Omental fat pad (tissue), 4 donors: Measurements from ENCODE around the gene LSM14A. TPM values are rescaled to one million over a fixed set of nuclear protein-coding genes. Genes with fewer than 3 reads are reported as not detected.

ENCODE experiments used
- total RNA-seq, 4 donors: library from RNA; depleted of rRNA; stranded (reverse); fragments of >200 nt; gene quantifications; one replicate each; pipeline ENCODE4 v1.1.0, GENCODE V29; 2016

LSM14A gene
- total RNA-seq, 4 donors from 2014 or later: 63.0 to 128 (median 93.1) TPM

Other genes starting within 250 kb of the LSM14A start
- 10 to 100 TPM; 18.4 to 50.6 (median 31.7) TPM for gene GARRE1, start 82.0 kb downstream of the LSM14A start, total RNA-seq
- 100 to 1,000 TPM; 156 to 258 (median 211) TPM for gene GPI, start 192.7 kb downstream of the LSM14A start, total RNA-seq
- gene PDCD2L, start 231.9 kb downstream of the LSM14A start, total RNA-seq: 10 to 100 TPM in 2 of 4 donors, 1 to 10 TPM in 2; 6.1 to 12.8 (median 9.2) TPM